HepG2 (cell line): ENCODE measurements around the gene KLF9. TPM values are rescaled to one million over a fixed set of nuclear protein-coding genes. Genes with fewer than 3 reads are reported as not detected.

Source experiments
- AGO2 ChIP-seq: fragments of 200-400 bp; formaldehyde crosslinking; optimal IDR thresholded peaks from 2 replicates; pipeline ENCODE3; 2017; ENCODE audit warnings: mild to moderate bottlenecking, low read depth, low read length, moderate library complexity
- BCL3 ChIP-seq: sonication (generic); formaldehyde crosslinking; IDR thresholded peaks from 2 replicates; pipeline ENCODE4 v1.5.1; 2020; ENCODE audit warnings: mild to moderate bottlenecking, missing genetic modification reagents, moderate library complexity
- HMG20A ChIP-seq: IDR thresholded peaks from 2 replicates; pipeline ENCODE4 v1.6.1; 2016; ENCODE audit warnings: borderline replicate concordance
- SAP130 ChIP-seq: IDR thresholded peaks from 2 replicates; pipeline ENCODE4 v1.6.1; 2016; ENCODE audit warnings: low read depth
- ZBTB40 ChIP-seq, 2 experiments: fragments of 450-650 bp in 1 of 2; sonication (generic) in 1 of 2; formaldehyde crosslinking in 1 of 2; IDR thresholded peaks; 2 replicates each; pipeline versions ENCODE4 v1.6.1 to v1.8.0; 2016 to 2022; ENCODE audit warnings: antibody characterized with exemption in 1 of 2, mild to moderate bottlenecking in 1 of 2, missing genetic modification reagents in 1 of 2
- ZNF337 ChIP-seq: sonication (generic); formaldehyde crosslinking; IDR thresholded peaks from 2 replicates; pipeline ENCODE4 v1.5.1; 2020; ENCODE audit warnings: missing genetic modification reagents, low read depth, mild to moderate bottlenecking, borderline replicate concordance
- ZNF33B ChIP-seq: sonication (generic); formaldehyde crosslinking; IDR thresholded peaks from 2 replicates; pipeline ENCODE4 v1.5.1; 2020; ENCODE audit warnings: mild to moderate bottlenecking, missing genetic modification reagents
- ZNF580 ChIP-seq: IDR thresholded peaks from 2 replicates; pipeline ENCODE4 v1.6.1; 2016; ENCODE audit warnings: low read depth, borderline replicate concordance
- ZNF703 ChIP-seq: sonication (generic); formaldehyde crosslinking; IDR thresholded peaks from 2 replicates; pipeline ENCODE4 v1.5.1; 2020; ENCODE audit warnings: missing genetic modification reagents, mild to moderate bottlenecking, moderate library complexity, borderline replicate concordance
- ZNF777 ChIP-seq: sonication (generic); formaldehyde crosslinking; IDR thresholded peaks from 2 replicates; pipeline ENCODE4 v1.4.0; 2020; ENCODE audit warnings: missing genetic modification reagents
- polyA plus RNA-seq, 8 experiments: library from polyadenylated mRNA; depleted of rRNA in 3 of 8; stranded (reverse) in 7 of 8; unstranded in 1 of 8; fragments of >200 nt; fragmentation: Illumina TruSeq in 4 of 8; extraction: Trizol in 4 of 8; gene quantifications; 2 replicates each; pipeline versions ENCODE4 v1.2.1 to v1.2.3, GENCODE V29; 2011 to 2016; ENCODE audit warnings: low read depth in 4 of 8, missing spikeins in 1 of 8, mixed read lengths in 1 of 8; ENCODE audit not compliant: insufficient read depth in 1 of 8
- total RNA-seq, 5 experiments: library from RNA; depleted of rRNA; stranded (reverse); fragments of >200 nt; fragmentation: Illumina TruSeq; extraction: Trizol; gene quantifications; 2 replicates each; pipeline ENCODE4 v1.2.3, GENCODE V29; 2016; ENCODE audit warnings: low read depth in 1 of 5
- TF ChIP-seq, protein P1 (sequence below): sonication (generic); formaldehyde crosslinking; IDR thresholded peaks from 2 replicates; pipeline ENCODE4 v1.4.0; 2020; ENCODE audit warnings: missing genetic modification reagents

Gene KLF9
- total and polyA plus RNA-seq, 2 of the 13 experiments (the other 11 are each of a cell fraction or from before 2014, with no cell fraction given): 5.7 to 7.2 TPM

- peak; percentile 76; the same call in 1 of the 2 replicates for TF ChIP-seq BCL3 (CRISPR knock-in tag)
- TF ChIP-seq, protein P1, sequence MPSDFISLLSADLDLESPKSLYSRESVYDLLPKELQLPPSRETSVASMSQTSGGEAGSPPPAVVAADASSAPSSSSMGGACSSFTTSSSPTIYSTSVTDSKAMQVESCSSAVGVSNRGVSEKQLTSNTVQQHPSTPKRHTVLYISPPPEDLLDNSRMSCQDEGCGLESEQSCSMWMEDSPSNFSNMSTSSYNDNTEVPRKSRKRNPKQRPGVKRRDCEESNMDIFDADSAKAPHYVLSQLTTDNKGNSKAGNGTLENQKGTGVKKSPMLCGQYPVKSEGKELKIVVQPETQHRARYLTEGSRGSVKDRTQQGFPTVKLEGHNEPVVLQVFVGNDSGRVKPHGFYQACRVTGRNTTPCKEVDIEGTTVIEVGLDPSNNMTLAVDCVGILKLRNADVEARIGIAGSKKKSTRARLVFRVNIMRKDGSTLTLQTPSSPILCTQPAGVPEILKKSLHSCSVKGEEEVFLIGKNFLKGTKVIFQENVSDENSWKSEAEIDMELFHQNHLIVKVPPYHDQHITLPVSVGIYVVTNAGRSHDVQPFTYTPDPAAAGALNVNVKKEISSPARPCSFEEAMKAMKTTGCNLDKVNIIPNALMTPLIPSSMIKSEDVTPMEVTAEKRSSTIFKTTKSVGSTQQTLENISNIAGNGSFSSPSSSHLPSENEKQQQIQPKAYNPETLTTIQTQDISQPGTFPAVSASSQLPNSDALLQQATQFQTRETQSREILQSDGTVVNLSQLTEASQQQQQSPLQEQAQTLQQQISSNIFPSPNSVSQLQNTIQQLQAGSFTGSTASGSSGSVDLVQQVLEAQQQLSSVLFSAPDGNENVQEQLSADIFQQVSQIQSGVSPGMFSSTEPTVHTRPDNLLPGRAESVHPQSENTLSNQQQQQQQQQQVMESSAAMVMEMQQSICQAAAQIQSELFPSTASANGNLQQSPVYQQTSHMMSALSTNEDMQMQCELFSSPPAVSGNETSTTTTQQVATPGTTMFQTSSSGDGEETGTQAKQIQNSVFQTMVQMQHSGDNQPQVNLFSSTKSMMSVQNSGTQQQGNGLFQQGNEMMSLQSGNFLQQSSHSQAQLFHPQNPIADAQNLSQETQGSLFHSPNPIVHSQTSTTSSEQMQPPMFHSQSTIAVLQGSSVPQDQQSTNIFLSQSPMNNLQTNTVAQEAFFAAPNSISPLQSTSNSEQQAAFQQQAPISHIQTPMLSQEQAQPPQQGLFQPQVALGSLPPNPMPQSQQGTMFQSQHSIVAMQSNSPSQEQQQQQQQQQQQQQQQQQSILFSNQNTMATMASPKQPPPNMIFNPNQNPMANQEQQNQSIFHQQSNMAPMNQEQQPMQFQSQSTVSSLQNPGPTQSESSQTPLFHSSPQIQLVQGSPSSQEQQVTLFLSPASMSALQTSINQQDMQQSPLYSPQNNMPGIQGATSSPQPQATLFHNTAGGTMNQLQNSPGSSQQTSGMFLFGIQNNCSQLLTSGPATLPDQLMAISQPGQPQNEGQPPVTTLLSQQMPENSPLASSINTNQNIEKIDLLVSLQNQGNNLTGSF (CRISPR knock-in tag): 0 out of 2 replicates have a peak, but pooled peaks have one; percentile 38
- peak; percentile 71; the same call in 1 of the 2 replicates for TF ChIP-seq ZNF777
- peak; percentile 51; the same call in 1 of the 2 replicates for TF ChIP-seq ZNF703 (CRISPR knock-in tag)
- no peak for TF ChIP-seq HMG20A (CRISPR knock-in tag)
- TF ChIP-seq AGO2: peak; percentile 58
- TF ChIP-seq ZNF580 (CRISPR knock-in tag): no peak
- TF ChIP-seq SAP130: peak; percentile 95
- no peak for TF ChIP-seq ZNF337 (CRISPR knock-in tag)
- no peak for TF ChIP-seq ZNF33B (CRISPR knock-in tag)
- no peak for TF ChIP-seq ZBTB40 (IDR thresholded peaks at IDR 0.05)
- peak; percentile 91 for TF ChIP-seq ZBTB40 (CRISPR knock-in tag; IDR thresholded peaks at IDR 0.05)
These were observed at the start of gene KLF9 (continued) for GRCh38 chr9:70413799-70414775.
